GM21786 (cell line): ENCODE data around the gene REXO1.

Experiments
- ATAC-seq: cut with Tn5 transposase; IDR thresholded peaks from one replicate; pipeline ENCODE4 v1.9.1; 2021; ENCODE audit not compliant: unreplicated experiment

Gene REXO1

DNA sequence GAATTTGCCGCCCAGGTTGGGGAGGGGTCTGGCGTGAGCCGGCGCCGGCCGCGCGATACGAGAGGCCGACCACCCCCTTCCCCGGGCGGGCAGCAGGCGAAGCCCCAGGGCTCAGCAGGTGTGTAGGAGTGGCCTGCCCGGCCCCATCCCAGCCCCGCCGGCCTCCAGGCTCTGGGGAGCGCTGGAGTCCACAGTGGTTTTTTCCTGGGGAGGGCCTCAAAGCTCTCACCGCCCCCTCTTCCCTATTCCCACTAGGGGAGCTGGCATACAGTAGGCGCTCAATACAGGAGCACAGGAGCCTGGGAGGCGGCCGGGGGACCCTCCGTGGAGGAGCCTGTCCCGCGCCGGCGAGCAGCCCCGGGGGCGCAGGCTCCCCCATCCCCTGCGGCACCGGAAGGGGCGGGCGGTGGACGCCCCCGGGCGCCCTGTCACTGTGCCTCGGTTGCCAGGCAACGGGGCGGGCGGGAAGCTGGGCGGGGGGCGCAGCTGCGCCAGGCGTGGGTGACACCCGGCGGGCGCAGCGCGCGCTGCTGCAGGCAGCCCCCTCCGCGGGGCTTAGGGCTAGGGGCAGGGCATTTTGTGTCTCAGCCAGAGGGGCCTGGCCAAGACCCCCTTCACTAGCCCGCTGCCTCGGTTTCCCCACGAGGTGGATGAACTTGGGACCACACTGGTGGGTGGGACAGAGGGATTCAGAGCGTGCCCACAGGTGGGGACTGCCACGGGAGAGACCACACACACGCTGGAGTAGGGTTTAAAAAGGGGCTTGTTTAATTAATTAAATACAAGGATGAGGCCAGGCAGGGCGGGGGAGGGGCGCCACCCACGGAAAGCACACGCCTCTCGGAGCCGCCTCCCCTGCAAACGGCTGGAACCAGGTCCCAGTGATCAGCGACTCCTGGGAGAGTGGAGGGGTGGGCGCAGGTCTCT, 3.6 kb upstream of the REXO1 start:
- no peak for ATAC-seq

DNA sequence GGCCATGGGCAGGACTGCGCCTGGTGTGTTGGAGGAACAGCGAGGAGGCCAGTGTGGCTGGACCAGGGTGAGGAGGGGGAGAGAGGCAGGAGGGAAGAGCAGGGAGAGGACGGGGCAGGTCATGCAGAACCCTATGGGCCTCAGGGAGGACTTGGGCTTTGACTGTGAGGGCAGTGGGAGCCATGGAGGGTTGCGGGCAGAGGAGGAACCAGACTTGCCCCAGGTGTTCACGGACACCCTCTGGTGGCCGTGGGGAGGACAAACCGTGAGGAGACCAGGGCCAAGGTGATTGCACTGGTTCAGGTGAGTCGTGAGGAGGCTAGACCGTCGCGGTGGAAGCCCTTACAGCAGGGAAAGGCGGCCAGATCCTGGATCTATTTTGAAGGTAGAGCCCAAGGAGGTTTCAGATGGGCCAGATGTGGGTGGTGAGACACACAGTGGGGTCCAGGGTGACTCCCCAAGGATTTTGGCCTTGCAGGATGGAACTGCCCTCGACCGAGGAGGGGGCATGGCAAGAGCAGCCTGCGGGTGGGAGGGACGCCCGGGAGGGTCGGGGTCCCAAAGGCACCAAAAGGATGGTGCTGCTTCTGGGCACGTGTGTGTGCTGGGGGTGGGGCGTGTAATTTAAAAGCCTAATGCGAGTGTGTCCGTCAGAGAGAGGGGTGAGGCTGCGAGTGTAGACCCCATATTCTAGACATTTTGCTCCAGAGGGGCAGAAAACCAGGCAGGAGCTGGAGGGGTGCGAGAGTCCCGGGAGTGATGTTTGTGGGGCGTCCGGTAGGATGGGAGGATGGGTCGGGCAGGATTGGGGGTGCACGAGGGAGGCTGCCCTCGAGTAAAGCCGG, 2.7 kb upstream of the REXO1 start:
- ATAC-seq: no peak

DNA sequence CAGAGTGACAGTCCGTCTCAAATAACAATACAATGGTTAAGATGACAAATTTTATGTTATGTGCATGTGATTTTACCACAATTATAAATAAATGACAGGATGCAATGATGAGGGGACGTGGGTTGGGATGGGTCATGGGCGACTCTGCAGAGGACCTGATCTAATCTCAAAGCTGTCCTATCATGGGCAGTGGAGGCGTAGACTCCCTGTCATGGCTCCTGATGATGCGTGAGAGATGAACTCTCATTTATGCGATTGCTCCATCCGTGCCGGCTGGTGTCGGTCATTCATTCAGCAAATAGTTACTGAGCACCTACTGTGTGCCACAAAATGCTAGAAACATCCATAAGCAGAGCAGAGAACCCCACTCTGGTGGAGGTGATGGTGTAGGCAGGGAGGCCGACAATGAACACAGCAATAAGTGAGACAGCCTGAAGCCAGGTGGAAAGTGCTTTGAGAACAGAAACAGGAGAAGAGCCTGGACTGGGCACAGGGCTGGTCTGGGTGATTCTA, 1.7 kb upstream of the REXO1 start:
- no peak for ATAC-seq

DNA sequence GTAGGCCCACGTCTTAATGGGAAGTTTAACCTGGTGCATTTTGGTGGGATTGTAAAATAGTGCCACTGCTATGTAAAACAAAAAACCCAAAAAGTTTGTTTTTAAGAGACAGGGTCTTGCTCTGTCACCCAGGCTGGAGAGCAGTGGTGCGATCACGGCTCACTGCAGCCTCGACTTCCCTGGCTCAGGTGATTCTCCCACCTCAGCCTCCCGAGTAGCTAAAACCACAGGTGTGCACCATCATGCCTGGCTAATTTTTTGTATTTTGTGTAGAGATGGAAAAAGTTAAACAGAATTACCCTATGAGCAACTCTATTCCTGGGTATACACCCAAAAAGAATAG, 820 bp upstream of the REXO1 start:
- ATAC-seq: no peak

DNA sequence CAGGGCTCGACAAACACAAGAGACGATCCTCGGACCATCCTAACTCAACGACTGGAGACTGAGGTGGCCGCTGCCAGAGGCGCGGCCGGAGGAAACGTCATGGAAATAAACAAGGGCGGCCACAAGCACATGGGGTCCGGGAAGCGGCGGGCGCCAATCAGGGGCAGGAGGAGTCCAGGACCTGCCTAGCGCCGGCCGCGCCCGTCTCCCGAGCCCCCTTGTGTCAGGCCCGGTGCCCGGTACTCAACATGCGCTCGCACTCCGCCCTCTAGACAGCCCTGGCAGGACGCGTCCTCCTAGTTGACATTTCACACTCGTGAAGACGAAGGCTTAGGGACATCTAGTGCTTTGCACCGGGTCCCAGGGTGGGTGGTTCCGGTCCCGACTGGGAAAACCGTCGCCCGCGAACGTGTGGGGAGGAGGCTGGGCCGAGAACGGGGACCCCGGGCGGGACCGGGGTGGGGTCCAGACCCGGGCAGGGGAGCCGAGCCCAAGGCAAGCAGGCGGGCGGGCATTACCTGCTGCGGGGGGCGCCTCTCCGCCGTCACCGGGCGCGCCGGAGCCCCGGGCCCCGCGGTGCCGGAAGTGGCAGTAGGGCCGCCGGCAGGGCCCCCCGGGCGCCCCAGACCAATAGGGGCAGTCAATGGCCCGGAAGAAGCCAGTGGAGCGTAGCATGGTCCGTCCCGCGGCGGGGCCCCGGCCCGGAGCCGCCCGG, 442 bp downstream of the REXO1 start:
- peak; percentile 21 for ATAC-seq

DNA sequence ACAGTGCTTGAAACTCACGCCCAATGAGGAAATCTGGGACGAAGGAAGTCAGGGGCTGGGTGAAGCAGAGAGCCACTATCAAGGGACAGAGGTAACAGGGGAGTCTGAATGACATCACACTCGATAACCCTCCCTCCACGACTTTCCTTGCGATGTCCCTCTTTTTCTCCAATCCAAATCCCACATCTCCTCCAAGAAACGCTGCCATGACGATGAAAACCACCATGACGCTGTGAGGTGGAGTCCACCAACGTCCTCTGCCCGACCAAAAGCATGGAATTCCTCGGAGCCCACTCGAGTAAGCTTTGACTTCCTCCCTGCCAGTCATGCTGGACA, 967 bp downstream of the REXO1 start:
- no peak for ATAC-seq

- no peak for ATAC-seq
Measured at GRCh38 chr19:1846517-1847204, 1.6 kb downstream of the REXO1 start.

DNA sequence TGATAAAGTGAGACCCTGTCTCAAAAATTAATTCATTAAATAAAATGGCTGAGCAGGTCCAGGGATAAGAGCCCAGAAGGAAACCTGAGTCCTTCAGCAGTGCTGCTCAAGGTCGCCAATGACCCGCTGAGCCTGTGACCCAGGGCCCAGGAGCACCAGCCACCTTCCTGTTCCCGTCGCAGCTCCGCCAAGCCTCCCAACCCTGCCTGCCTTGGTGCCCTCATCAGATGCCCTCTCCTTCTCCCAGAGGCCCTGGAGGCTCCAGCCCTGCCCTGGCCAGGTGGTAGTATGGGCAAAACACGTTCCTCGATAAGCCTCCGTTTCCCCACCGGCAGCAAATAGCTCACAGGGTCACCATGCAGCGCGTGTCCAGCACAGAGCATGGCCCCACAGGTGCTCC, 2.6 kb downstream of the REXO1 start:
- ATAC-seq: no peak

DNA sequence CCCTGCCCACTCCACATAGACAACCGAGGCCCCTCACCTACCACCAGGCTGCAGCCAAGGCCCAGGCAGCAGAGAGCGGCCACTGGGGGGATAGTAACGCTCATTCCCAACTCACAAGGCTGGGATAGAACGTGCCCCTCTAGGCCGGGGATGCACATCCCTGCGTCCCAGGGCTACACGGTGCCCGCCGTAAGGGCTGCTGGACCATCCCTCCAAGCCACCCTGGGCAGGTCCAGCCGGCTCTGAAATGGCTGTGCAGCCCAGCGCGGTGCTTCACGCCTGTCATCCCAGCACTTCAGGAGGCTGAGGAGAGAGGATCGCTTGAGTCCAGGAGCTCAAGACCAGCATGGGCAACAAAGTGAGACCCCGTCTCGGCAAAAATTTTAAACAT, 3.2 kb downstream of the REXO1 start:
- no peak for ATAC-seq

GRCh38 chr19:1844513-1845124, 3.7 kb downstream of the REXO1 start:
- no peak for ATAC-seq

- no peak for ATAC-seq
Measured at GRCh38 chr19:1843646-1844394, 4.5 kb downstream of the REXO1 start.

DNA sequence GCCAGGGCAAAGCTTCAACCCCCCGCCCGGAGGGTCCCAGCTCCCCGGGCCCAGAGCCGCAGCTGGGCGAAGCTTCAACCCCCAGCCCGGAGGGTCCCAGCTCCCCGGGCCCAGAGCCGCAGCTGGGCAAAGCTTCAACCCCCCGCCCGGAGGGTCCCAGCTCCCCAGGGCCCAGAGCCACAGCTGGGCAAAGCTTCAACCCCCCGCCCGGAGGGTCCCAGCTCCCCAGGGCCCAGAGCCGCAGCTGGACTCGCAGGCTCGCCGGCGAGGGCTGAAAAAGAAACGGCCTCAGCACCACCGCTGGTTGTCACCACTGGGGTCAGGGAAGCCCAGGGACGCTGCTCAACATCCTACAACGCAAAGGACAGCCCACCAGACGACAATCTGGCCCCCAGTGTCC, 5.2 kb downstream of the REXO1 start:
- no peak for ATAC-seq

- no peak for ATAC-seq
Measured at GRCh38 chr19:1841209-1841924, 6.9 kb downstream of the REXO1 start.

DNA sequence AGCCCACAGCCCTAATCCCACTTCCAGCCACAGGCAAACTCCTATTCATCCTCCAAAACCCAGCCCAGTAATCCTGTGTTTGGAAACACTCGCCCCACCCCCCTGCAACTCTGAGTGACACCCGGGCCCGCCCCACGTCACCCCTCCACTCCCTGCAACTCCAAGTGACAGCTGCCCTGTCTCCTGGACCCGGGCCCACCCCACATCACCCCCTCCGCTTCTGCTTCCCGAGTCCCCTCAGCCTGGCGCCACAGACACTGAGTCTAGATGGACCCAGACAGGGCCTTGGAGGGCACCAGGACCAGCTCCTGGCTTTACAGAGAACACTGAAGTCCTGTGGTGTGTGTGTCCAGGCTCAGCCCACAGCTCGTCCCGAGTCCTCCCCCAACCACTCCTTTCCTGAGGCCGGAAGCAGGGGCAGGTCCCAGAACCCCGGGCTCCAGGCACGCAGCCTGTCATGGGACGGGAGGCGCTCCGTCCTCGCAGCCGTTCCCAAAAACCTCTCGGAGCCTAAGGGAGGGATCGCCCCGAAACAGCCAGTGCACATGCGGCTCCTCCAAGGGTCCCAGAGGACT, 7.7 kb downstream of the REXO1 start:
- no peak for ATAC-seq

DNA sequence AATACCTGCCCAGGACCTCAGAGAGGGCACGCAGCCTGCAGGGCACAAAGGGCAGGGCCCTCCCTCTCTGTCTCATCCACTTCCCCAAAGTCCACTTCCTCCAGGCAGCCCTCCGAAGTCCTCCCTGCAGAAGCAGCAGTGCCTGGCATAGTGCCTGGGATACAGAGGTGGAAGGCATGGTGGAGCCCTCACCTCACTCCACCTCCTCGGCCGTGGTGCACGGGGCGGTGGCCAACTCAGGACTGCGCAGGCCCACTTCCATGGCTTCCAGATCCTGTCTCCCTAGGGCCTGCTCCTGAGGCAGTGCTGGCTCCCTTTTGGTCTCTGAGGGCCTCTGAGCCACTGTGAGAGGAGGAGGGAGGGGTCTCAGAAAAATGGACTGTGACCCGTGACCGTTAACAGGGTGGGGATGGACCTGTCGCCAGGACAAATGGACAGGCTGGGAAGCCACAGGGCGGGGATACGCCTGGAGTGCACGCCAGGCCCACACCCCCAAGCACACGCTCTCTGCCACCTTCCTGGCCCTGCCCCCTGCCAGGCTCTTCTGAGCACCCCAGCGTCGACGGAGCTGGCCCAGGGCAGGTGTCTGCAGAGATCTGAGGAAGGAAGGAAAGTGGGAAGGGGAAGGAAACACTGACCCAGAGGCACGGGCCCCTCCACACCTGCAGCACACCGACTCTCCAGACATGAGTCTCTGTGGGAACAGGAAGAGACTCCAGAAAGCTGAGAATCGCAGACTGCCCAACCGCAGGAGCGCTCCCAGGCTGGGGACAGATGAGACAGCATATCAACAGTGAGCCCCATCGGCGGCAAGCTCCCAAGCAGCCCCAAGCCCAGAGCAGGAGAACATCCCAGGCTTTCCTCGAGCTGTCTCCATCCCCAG, 8.4 kb downstream of the REXO1 start:
- ATAC-seq: no peak

DNA sequence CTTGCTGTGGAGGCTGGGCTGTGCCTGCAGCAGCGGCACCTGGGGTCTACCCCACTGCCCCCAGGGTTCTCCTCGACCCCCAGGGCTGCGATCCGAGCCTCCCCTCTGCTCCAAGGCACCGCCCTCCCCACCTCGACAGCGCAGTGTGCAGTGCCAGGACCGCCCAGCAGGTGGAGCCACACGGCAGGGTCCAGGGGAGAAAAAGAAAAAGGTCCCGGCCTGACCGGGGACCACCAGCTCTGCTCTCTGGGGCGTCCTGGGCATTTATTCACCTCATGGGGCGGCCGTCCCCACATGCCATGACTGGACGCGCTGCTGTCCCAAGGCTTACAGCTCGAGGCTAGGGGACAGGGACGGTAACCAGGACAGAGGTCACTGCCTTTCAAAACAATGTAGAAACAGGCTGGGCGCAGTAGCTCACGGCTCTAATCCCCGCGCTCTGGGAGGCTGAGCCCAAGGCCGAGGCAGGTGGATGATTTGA, 10.6 kb downstream of the REXO1 start:
- ATAC-seq: no peak

DNA sequence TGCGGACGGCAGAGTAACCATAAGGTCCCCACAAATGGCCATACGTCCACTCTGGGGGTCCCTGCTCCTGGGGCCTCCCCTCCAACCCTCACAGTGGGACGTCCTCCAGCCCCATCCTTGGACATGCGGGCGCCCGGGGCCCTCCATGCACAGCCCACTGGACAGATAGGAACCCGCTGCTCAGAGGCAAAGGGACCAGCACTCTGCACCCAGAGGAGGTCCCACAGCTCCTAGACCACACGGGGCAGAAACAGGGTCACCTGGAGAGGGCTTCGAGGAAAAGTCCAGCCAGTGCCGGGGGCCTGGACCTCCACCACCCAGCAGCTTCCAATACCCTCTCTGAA, 11.1 kb downstream of the REXO1 start:
- ATAC-seq: no peak
